PFSK-1 (cell line): Measurements from ENCODE around the gene PAF1.

ENCODE experiments used
- FOXP2 ChIP-seq: optimal IDR thresholded peaks from 2 replicates; pipeline ENCODE3; 2011; ENCODE audit warnings: borderline replicate concordance, control low read depth, inconsistent platforms; ENCODE audit not compliant: insufficient read depth; ENCODE audit errors: extremely low read length, extremely low read depth
- POLR2AphosphoS5 ChIP-seq: IDR thresholded peaks from 2 replicates; pipeline ENCODE4 v1.6.1; 2012; ENCODE audit warnings: low read depth, mild to moderate bottlenecking, control low read depth, low read length, moderate library complexity
- SIN3A ChIP-seq: IDR thresholded peaks from 2 replicates; pipeline ENCODE4 v1.6.1; 2012; ENCODE audit warnings: mild to moderate bottlenecking, low read length, moderate library complexity, borderline replicate concordance; ENCODE audit not compliant: insufficient read depth
- TAF1 ChIP-seq: IDR thresholded peaks from 2 replicates; pipeline ENCODE4 v1.6.1; 2012; ENCODE audit warnings: low read length, control low read depth, borderline replicate concordance; ENCODE audit not compliant: insufficient read depth
- TF ChIP-seq, protein P1 (sequence below), 2 experiments: IDR thresholded peaks; 2 replicates each; pipeline versions ENCODE4 v1.6.1 to v1.8.0; 2011 to 2012; ENCODE audit warnings: low read depth in 2 of 2, low read length in 2 of 2, control low read depth in 1 of 2, inconsistent platforms in 1 of 2, mild to moderate bottlenecking in 1 of 2, moderate library complexity in 1 of 2; ENCODE audit not compliant: insufficient read depth in 1 of 2

Gene PAF1

DNA sequence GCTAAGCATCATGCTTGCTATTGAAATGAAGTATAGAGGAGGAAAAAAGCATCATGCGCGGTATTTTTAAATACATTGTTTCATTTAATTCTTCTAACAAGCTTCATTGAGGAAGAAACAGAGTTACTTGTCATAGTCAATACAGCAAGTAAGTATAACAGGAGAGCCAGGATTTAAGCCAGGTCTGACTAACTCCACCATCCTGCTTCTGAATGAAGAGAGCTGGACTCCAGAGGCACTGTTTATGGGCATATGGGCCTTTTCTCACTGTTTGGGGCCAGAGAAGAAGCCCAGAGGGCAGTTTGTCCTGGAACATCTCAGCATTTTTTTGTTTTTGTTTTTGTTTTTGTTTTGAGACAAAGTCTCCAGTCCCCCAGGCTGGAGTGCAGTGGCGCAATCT, 40.8 kb downstream of the PAF1 start:
- TF ChIP-seq TAF1 (no peak), POLR2AphosphoS5 (no peak), FOXP2 (no peak), SIN3A (no peak)
- TF ChIP-seq, protein P1, sequence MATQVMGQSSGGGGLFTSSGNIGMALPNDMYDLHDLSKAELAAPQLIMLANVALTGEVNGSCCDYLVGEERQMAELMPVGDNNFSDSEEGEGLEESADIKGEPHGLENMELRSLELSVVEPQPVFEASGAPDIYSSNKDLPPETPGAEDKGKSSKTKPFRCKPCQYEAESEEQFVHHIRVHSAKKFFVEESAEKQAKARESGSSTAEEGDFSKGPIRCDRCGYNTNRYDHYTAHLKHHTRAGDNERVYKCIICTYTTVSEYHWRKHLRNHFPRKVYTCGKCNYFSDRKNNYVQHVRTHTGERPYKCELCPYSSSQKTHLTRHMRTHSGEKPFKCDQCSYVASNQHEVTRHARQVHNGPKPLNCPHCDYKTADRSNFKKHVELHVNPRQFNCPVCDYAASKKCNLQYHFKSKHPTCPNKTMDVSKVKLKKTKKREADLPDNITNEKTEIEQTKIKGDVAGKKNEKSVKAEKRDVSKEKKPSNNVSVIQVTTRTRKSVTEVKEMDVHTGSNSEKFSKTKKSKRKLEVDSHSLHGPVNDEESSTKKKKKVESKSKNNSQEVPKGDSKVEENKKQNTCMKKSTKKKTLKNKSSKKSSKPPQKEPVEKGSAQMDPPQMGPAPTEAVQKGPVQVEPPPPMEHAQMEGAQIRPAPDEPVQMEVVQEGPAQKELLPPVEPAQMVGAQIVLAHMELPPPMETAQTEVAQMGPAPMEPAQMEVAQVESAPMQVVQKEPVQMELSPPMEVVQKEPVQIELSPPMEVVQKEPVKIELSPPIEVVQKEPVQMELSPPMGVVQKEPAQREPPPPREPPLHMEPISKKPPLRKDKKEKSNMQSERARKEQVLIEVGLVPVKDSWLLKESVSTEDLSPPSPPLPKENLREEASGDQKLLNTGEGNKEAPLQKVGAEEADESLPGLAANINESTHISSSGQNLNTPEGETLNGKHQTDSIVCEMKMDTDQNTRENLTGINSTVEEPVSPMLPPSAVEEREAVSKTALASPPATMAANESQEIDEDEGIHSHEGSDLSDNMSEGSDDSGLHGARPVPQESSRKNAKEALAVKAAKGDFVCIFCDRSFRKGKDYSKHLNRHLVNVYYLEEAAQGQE (IDR thresholded peaks at IDR 0.05; ENCODE audit: insufficient read depth in 1 of 2, low read depth in 2 of 2, low read length in 2 of 2): no peak

DNA sequence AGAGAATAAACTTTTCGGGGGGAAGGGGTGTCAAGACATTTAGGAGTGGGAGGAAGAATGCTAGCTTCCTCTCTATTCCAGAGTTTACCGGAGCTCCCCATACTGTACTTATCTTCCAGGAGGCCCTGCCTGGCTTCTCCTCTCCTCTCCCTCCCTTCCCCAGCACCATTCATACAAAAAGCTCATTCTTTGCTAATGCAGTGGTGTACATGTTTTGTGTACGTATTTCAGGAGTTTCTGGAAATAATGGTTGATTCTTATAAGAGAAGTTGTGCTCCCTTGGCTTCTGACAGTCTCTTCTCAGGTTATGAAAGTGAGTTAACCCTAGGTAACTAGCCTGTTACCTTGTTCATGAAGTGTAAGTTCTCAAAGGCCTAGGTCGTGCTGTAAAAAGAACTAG, 41.6 kb downstream of the PAF1 start:
- no peak for TF ChIP-seq SIN3A
- TF ChIP-seq POLR2AphosphoS5: no peak
- no peak for TF ChIP-seq FOXP2
- TF ChIP-seq TAF1: no peak
- TF ChIP-seq, protein P1 (IDR thresholded peaks at IDR 0.05; ENCODE audit: insufficient read depth in 1 of 2, low read depth in 2 of 2, low read length in 2 of 2): no peak

DNA sequence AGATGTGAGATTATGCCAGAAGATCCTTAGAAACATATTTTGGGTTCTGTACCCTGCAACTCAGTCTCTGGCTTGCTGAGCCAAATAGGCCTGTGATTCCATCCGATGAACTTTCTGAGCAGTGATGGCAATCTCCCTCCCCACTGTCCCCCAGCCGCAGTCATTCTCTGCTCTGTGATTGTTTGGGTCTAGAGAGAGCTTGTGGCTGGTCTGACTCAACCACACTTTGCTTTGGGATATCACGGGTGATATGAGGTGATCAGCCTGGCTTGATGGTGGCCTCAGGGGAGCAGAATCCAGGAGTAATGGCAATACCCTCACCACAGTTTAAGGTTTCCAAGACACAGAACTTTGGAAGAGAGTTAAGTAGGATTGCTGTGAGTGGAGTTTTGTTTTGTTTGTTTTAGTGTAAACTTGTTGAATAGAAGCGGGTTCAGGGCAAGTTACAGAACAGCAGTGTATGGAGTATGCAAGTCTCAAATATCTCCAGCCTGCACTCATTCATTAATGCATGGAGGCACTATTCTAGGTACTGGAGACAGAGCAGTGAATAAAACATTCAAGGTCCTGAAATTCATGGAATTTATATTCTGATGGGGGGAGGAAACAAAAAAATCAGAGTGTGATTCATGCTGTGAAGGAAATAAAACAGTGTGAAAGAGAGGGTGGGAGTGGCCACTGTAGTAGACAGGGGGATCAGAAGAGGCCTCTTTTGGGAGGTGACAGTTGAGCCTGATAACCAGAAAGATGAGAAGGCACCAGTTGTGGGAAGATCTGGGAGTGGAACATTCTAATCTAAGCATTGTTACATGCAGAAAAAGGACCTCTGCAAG, 43.4 kb downstream of the PAF1 start:
- no peak for TF ChIP-seq POLR2AphosphoS5
- TF ChIP-seq SIN3A: no peak
- TF ChIP-seq TAF1: no peak
- TF ChIP-seq, protein P1 (IDR thresholded peaks at IDR 0.05; ENCODE audit: insufficient read depth in 1 of 2, low read depth in 2 of 2, low read length in 2 of 2): no peak
- TF ChIP-seq FOXP2: no peak

DNA sequence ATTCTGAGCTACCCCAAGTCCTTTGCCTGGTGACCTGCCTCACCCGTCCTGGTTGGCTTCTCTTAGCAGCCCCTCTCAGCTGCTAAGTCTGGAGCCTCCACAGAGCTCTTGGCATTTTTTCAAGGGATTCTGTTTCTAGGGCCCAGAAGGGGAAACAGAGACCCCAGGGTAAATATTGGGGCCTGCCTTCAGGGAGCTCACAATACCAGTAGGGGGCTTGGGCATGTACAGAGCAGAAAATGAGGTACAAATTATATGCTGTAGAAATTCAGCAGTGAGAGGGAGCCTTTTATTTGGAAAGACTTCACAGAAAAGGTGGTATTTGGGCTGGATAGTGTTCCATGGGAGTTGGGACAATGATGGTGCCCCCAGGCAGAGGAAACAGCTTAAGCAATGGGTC, 45.0 kb downstream of the PAF1 start:
- no peak for TF ChIP-seq FOXP2
- no peak for TF ChIP-seq POLR2AphosphoS5
- TF ChIP-seq SIN3A: no peak
- no peak for TF ChIP-seq TAF1
- TF ChIP-seq, protein P1 (IDR thresholded peaks at IDR 0.05; ENCODE audit: insufficient read depth in 1 of 2, low read depth in 2 of 2, low read length in 2 of 2): no peak

DNA sequence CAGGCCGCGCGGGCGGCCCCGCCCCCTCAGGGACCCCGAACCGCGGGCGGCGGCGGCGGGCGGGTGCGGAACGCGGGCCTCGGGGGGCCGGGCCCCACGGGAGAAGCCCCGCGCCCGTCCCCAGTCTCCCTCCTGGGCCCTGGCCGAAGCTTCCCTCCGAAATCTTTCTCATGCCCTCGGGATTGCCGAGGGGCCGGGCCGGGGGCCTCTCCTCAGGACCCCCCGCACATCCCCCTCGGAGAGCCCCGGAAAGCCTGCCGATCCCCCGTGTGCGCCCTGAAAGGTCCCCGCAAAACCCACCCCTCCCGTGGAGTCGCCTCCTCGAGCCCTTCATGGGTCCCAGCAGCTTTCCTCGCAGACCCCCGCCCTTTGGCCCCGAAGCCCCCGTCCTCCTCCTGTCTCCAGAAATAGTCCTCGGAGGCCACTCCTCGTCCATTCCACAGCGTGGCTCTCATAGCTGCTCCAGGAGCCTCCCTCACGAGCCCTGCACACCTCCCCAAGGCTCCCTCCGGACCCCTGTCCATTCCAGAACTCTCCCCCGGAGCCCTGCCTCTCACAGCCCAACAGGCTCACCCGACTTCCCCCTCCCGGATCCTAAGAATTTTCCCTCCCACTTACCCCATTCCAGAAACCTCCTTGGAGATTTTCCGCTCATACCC, 48.1 kb downstream of the PAF1 start:
- TF ChIP-seq POLR2AphosphoS5: no peak
- no peak for TF ChIP-seq FOXP2
- TF ChIP-seq, protein P1 (IDR thresholded peaks at IDR 0.05; ENCODE audit: insufficient read depth in 1 of 2, low read depth in 2 of 2, low read length in 2 of 2): no peak
- no peak for TF ChIP-seq SIN3A
- no peak for TF ChIP-seq TAF1
